OCI-LY1 (cell line): ENCODE measurements around the gene UBE2N.

Source experiments
- CTCF ChIP-seq: fragments of 200-600 bp; sonication (generic), shearing (Covaris generic); IDR thresholded peaks from 2 replicates; pipeline ENCODE4 v1.5.1; 2017; ENCODE audit warnings: mild to moderate bottlenecking, antibody characterized with exemption, low read length, moderate library complexity, mixed read lengths
- EZH2 ChIP-seq: fragments of 200-600 bp; sonication (generic), shearing (Covaris generic); IDR thresholded peaks from 2 replicates; pipeline ENCODE4 v1.8.0; 2017; ENCODE audit warnings: borderline replicate concordance, mixed run types, mild to moderate bottlenecking, antibody characterized with exemption, low read length, moderate library complexity, mixed read lengths

GRCh38 chr12:93402333-93403311 is 39.1 kb downstream of the UBE2N start:
- TF ChIP-seq CTCF (no peak), EZH2 (no peak)
